ENCODE measurements around the gene TCF3.

The TCF3 gene

GRCh38 chr19:1591421-1592023, 60.9 kb downstream of the TCF3 start:
- no peak for DNase-seq (ENCODE audit: extremely low read depth, low read depth)
- no peak for TF ChIP-seq CTCF (IDR thresholded peaks at IDR 0.05; ENCODE audit: low read depth, low read length, missing control alignments)
- H3K4me3 ChIP-seq (replicated peaks; ENCODE audit: low read depth, low read length), result peak overlapping the region; percentile 97

- DNase-seq (ENCODE audit: extremely low read depth, low read depth), result no peak
- TF ChIP-seq CTCF (IDR thresholded peaks at IDR 0.05; ENCODE audit: low read depth, low read length, missing control alignments), result peak; percentile 40
Measured at GRCh38 chr19:1590641-1591397, 61.6 kb downstream of the TCF3 start.

GRCh38 chr19:1587872-1588271, 64.5 kb downstream of the TCF3 start:
- no peak for DNase-seq (ENCODE audit: extremely low read depth, low read depth)
- H3K4me3 ChIP-seq (replicated peaks; ENCODE audit: low read depth, low read length), result no peak overlapping the region
- no peak for TF ChIP-seq CTCF (IDR thresholded peaks at IDR 0.05; ENCODE audit: low read depth, low read length, missing control alignments)

More at GRCh38 chr19:1590641-1591397, 61.6 kb downstream of the TCF3 start:
- peak overlapping the region; percentile 97 for H3K4me3 ChIP-seq (replicated peaks; ENCODE audit: low read depth, low read length)

GRCh38 chr19:1585243-1585580, 67.2 kb downstream of the TCF3 start:
- TF ChIP-seq CTCF (IDR thresholded peaks at IDR 0.05; ENCODE audit: low read depth, low read length, missing control alignments), result no peak

GRCh38 chr19:1584500-1585242, 67.7 kb downstream of the TCF3 start:
- TF ChIP-seq CTCF (IDR thresholded peaks at IDR 0.05; ENCODE audit: low read depth, low read length, missing control alignments), result no peak
- DNase-seq (ENCODE audit: extremely low read depth, low read depth), result no peak
- H3K4me3 ChIP-seq (replicated peaks; ENCODE audit: low read depth, low read length), result no peak overlapping the region

More at GRCh38 chr19:1585243-1585580, 67.2 kb downstream of the TCF3 start:
- no peak overlapping the region for H3K4me3 ChIP-seq (replicated peaks; ENCODE audit: low read depth, low read length)
- DNase-seq (ENCODE audit: extremely low read depth, low read depth), result no peak

- no peak for TF ChIP-seq CTCF (IDR thresholded peaks at IDR 0.05; ENCODE audit: low read depth, low read length, missing control alignments)
Measured at GRCh38 chr19:1582201-1582600, 70.2 kb downstream of the TCF3 start.

More at GRCh38 chr19:1582201-1582600, 70.2 kb downstream of the TCF3 start:
- no peak for DNase-seq (ENCODE audit: extremely low read depth, low read depth)
- no peak overlapping the region for H3K4me3 ChIP-seq (replicated peaks; ENCODE audit: low read depth, low read length)

All from HFF-Myc (cell line).